Measurements from ENCODE around the gene RAPGEF6. TPM values are rescaled to one million over a fixed set of nuclear protein-coding genes. Genes with fewer than 3 reads are reported as not detected.
"Not testable (repeated sequence)": the region's sequence is repeated elsewhere in the genome, so short reads cannot be mapped to it uniquely, and the experiment has no call there.

The RAPGEF6 gene
- total RNA-seq, 4 donors from 2014 or later, result 14.0 to 23.7 (median 17.9) TPM

GRCh38 chr5:131682175-131682574 lies 47.1 kb upstream of the RAPGEF6 start:
- WGBS, 2 donors (ENCODE audit: low coverage in 1 of 2), result 92 to 94% methylated on average over 5 of the region's 5 CpGs
- no peak for ATAC-seq
- Histone ChIP-seq H3K9me3 (no peaks in the 10 kb centered on the region), H3K27ac (no peak overlapping the region), H3K4me3 (no peak overlapping the region), H3K4me1 (peaks cover 0 to 38% (median 0%) of the 10 kb centered on the region in 3 donors), H3K36me3 (peaks cover 6 to 22% of the 10 kb centered on the region in 2 donors), H3K27me3 (no peaks in the 10 kb centered on the region)
- no peak for TF ChIP-seq EP300 (IDR thresholded peaks at IDR 0.05)
- TF ChIP-seq CTCF (IDR thresholded peaks at IDR 0.05), result no peak
- TF ChIP-seq POLR2AphosphoS5 (IDR thresholded peaks at IDR 0.05), result no peak

- Histone ChIP-seq H3K9me3 (no peaks in the 10 kb centered on the region), H3K4me1 (peaks cover 0 to 32% (median 0%) of the 10 kb centered on the region in 3 donors), H3K4me3 (no peak overlapping the region), H3K27me3 (no peaks in the 10 kb centered on the region), H3K27ac (no peak overlapping the region), H3K36me3 (peaks cover 6 to 36% of the 10 kb centered on the region in 2 donors)
- 36 to 44% methylated on average over 1 of the region's 1 CpG for WGBS, 2 donors (ENCODE audit: low coverage in 1 of 2)
- TF ChIP-seq POLR2AphosphoS5 (IDR thresholded peaks at IDR 0.05), result no peak
- TF ChIP-seq POLR2A (IDR thresholded peaks at IDR 0.05), result no peak
- TF ChIP-seq CTCF (IDR thresholded peaks at IDR 0.05), result no peak
- TF ChIP-seq EP300 (IDR thresholded peaks at IDR 0.05), result no peak
- ATAC-seq, result peak; percentile 50
These were observed 44.9 kb upstream of the RAPGEF6 start for GRCh38 chr5:131679911-131680310.

GRCh38 chr5:131678273-131678672 lies 43.2 kb upstream of the RAPGEF6 start:
- H3K9me3 ChIP-seq, H3K27ac ChIP-seq, ATAC-seq, H3K27me3 ChIP-seq, H3K4me3 ChIP-seq: not testable (repeated sequence)
- H3K36me3 ChIP-seq, result peaks cover 6 to 45% of the 10 kb centered on the region in 2 donors
- peaks cover 3 to 35% (median 11%) of the 10 kb centered on the region in 3 donors for H3K4me1 ChIP-seq
- 95 to 96% methylated on average over 4 to 10 of the region's 10 CpGs for WGBS, 2 donors (ENCODE audit: low coverage in 1 of 2)

GRCh38 chr5:131677115-131677514 lies 42.1 kb upstream of the RAPGEF6 start:
- ATAC-seq, result no peak
- Histone ChIP-seq H3K9me3 (no peaks in the 10 kb centered on the region), H3K27me3 (no peaks in the 10 kb centered on the region), H3K4me1 (peaks cover 11 to 46% (median 14%) of the 10 kb centered on the region in 3 donors), H3K4me3 (no peak overlapping the region), H3K36me3 (peaks cover 6 to 45% of the 10 kb centered on the region in 2 donors), H3K27ac (peak overlapping the region in 1 of 4 donors; percentile 22)
- 87 to 92% methylated on average over 3 of the region's 3 CpGs for WGBS, 2 donors (ENCODE audit: low coverage in 1 of 2)
- no peak for TF ChIP-seq POLR2A (IDR thresholded peaks at IDR 0.05)
- no peak for TF ChIP-seq CTCF (IDR thresholded peaks at IDR 0.05)
- no peak for TF ChIP-seq EP300 (IDR thresholded peaks at IDR 0.05)
- no peak for TF ChIP-seq POLR2AphosphoS5 (IDR thresholded peaks at IDR 0.05)

GRCh38 chr5:131672776-131673175 lies 37.7 kb upstream of the RAPGEF6 start:
- Histone ChIP-seq H3K4me3 (peak overlapping the region; percentile 13 to 17), H3K9me3 (no peaks in the 10 kb centered on the region), H3K27ac (peak overlapping the region; percentile 82 to 99 (median 86)), H3K36me3 (peaks cover 6 to 47% of the 10 kb centered on the region in 2 donors), H3K4me1 (peaks cover 25 to 78% (median 35%) of the 10 kb centered on the region in 3 donors), H3K27me3 (no peaks in the 10 kb centered on the region)
- 18 to 21% methylated on average over 6 of the region's 6 CpGs for WGBS, 2 donors (ENCODE audit: low coverage in 1 of 2)
- ATAC-seq, result peak; percentile 60
- TF ChIP-seq POLR2AphosphoS5 (IDR thresholded peaks at IDR 0.05) (no peak), CTCF (IDR thresholded peaks at IDR 0.05) (no peak), EP300 (IDR thresholded peaks at IDR 0.05) (no peak), POLR2A (IDR thresholded peaks at IDR 0.05) (no peak)
